CD4-positive, alpha-beta T cell treated with Interferon alpha-2 for 1 hour (primary cell): Measurements from ENCODE around the gene DECR2.
A peak's percentile ranks its signal among the peaks of the same experiment; 100 is the strongest.
"Not testable (repeated sequence)": the region's sequence is repeated elsewhere in the genome, so short reads cannot be mapped to it uniquely, and the experiment has no call there.

Experiments used
- DNase-seq, 2 donors: peaks; one replicate each; pipeline ENCODE4 v3.0.0-alpha.2; 2020 to 2022

DECR2 gene

DNA sequence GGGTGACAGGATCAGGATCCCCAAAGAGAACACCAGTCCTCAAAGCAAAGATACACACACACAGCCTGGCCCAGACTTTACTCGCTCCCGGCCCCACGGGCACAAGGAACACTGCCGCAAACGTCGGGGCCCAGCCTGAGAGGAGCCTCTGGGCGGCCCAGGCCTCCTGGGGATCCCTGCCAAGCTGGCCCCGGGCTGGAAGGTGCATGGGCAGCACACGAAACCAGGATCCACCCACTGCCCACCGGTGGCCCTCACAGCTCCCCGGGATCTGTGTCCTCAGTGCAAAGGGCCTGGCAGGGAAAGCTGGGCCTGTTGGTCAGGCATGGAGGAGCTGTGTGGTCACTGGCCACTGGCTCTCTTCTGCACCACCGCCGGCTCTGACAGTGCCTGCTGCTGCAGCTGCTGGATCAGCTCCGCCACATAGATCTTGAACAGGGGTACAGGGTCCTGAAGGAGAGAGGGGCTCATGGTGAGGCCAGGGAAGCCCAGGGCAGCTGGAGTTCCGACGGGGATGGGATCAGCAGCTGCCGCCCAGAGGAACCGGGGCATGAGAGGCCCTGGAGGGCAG, 34.3 kb upstream of the DECR2 start:
- DNase-seq, result no peak

DNA sequence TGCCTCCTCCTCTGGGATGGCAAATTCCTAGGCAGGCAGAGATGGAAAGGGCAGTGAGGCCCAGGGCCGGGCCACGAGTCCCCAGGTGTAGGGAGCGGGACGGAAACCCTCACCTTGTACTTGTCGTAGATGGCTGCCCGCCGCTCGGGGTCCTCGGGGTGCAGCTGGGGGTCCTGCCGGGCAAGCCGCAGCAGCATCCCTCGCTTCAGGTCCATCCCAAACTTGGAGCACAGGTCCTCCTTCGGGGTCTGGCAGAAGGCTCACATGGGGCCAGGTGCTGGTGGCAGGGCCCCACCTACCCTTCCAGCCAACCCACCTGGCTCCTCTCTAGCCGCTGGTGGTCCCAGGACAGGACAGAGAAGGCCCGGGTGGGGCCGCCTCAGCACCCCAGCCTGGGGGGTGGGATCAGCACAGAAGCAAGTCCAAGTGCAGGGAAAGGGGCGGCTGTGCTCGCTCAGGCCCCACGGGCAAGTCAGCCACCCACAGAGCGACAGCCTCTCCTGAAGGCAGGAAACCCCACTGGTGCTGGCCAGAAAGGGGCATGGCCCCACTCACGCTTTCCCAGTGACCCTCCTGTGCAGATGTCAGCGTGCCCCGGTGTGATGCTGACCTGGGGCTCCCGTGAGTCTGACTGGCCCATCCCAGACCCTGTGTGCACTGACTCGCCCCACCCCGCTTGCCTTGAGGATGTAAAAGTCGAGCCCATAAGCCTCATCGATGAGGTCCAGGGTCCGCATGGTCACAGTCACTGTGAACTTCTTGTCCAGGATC, 33.1 kb upstream of the DECR2 start:
- DNase-seq, result no peak

DNA sequence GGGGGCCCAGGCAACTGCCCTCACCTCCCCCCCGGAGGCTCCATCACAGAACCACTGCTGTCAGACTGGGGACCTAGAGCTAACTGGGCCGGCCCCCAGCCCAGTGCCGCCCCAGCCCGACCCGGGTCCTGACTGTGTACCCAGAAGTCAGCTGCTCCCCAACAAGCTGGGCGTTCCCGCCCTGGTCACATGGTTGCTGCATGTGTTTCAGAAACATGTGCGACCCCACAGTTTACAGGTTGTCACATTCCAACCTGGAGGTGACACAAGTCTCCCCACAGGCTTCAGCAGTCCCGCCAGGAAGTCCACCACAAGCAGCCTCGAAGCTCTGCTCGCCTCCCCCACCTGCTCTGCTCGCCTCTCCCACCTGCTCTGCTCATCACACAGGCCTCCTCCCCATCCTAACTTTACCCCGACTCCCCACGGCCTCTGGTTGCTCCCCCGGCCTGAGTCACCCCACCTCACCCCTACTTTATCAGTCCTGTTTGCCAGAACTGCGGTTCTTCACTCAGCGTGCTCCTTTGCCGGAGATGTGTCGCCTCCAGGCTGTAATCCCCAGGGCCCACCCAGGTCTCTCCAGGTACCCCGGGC, 32.3 kb upstream of the DECR2 start:
- DNase-seq, result no peak

DNA sequence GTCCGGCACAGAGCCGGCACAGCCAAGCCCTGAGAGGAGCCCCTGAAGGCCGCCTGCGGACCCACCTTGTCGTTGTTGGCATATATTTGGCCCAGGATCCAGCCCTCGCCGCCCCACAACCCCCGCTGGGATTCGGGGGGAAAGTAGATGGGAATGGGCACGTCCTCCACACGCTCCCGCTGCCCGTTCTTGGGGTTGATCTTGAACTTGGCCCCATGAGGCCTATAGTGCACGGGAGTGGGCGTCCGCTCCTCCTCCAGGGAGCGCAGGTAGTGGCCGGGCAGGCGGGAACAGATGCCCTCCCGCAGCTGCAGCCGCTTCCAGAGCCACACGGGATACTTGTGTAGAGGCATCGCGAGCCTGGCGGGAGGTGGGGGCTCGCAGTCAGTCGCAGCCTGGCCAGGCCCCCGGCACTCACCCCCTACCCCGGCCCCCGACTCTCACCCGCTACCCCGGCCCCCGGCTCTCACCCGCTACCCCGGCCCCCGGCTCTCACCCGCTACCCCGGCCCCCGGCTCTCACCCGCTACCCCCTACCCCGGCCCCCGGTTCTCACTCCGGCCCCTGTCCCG, 31.7 kb upstream of the DECR2 start:
- no peak for DNase-seq

DNA sequence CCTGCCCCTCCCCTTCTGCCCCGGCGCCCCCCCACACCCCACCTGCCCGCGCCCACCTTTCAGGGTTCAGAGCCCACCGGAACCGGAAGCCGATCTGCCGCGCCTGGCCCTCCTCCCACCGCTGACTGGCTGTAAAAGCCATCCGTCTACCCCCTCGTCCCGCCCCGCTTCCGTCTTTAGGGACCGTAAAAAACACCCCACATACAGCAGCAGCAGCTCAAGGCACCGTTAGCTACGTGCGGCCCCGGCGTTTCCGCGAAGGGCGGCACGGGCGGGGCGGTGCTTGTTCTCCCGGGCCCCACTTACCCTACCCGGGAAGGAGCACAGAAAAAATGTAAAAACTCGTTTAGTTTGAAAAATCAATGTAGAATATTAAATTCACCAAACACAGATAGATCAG, 31.2 kb upstream of the DECR2 start, which contains the start of gene MRPL28:
Gene MRPL28 (minus strand): TSS at position 96 of the 400 bp plus-strand sequence. CDS start 320 bp downstream, outside the sequence.
- DNase-seq, result peak; percentile 94

DNA sequence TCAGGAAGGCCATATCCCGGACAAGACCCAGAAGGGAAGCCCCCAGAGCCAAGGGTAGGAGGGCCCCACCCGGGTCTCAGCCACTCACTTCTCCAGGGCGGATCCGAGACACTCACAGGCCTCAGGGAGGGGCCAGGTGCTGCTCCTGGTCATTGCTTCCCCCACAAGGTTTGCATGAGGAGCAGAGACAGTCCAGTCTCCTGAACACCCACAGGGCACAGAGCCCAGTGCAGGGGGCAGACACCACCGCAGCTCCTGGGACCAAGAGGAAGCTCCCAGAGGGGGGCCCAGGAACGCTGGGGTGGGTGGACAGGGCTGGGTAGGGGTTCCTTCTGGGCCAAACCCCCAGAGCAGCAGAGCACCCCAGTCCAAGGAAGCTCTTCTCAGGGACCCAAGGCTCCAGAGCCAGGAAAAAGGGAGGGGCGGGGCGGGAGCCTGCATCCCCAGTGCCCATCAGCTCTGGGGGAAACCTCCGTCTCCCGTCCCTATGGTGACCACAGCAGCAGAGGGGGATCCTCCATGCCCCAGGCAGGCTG, 30.6 kb upstream of the DECR2 start:
- no peak for DNase-seq

DNA sequence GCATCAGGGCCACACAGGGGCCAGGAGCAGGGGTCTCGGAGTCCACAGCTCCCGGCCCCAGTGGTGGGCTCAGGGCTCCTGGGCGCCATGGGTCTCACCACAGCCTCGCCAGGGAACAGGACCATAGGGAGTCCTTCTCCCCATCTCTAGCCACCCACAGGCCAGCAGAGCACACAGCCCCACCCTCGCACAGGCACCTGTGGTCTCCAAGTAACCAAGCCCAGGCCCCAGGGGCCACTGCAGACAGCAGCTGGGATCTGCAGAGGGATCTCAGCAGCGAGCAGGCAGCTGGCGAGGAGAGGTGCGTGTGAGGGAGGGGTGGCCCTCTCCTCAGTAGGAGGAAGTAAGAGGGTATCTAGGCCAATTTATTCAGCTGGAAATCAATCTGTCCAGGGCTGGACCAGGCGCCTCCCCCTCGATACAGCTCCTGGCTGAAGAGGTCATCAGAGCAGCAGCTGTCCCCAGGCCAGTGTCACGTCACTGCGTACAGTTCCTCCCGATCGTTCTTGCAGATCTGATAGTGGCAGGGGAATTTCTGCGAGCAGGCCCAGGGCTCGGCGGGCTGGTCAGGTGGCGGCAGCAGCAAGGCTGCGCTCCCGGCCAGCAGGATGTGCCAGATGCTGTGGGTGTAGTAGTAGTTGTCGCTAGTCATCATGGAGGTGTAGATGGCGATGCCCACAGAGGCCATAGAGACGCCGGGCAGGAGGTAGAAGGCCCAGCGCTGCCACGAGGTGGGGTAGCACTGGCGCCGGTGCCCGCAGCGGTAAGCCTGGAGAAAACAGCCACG, 30.0 kb upstream of the DECR2 start:
- no peak for DNase-seq

DNA sequence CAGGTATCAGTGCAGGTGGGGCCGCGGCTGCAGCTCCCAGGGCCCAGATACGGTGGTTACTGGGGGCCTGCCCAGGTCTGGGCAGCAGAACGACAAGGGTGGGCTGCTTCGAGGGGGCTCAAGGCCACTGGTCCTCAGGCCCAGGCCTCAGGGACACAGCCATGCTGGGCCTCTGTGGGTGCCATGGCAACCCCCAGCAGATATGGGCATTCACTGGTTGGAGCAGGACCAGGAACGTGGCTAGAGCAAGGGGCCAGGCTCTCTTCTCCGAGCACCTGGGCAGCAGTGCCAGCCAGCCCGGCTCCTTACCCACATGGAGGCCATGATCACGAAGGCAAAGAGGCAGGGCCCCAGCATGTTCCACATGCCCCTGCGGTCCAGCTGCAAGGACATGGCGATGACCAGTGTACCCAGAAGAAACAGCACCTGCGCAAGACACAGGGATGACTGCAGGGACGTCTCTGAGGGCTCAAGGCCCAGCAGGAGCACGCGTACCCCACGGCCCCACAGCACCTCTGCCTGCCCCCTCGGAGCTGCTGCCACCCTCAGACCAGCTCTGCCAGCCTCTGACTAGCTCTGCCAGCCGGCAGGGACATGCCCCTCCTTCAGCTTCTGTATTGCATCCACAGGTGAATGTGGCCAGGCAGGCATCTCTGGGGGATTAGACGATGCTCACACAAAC, 29.2 kb upstream of the DECR2 start:
- DNase-seq, result no peak

DNA sequence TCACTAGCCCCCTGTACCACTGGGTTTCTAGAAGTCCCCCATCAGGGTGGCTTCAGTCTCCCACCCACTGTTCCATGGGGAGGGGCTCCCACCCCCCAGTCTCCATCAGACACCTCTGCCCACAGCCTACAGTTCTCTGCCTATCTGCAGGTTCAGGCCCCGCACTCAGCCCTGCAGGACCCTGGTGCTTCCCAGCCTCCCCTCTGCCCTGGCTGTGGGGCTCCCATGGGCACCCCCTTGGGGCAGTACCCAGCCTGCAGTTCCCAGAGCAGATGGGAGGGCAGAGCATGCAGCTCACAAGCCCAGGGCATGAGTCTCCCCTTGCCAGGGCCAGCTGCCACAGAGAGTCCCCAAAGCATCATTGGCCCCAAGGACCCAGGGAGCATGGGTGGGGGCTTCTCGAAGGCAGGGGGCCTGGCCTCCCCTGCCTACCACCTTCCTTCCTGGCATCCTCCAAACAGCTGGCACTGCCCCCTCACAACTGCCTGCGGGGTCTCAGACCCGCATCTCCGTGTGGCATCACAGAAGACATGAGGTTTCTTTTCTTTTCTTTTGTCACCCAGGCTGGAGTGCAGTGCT, 28.6 kb upstream of the DECR2 start:
- no peak for DNase-seq

DNA sequence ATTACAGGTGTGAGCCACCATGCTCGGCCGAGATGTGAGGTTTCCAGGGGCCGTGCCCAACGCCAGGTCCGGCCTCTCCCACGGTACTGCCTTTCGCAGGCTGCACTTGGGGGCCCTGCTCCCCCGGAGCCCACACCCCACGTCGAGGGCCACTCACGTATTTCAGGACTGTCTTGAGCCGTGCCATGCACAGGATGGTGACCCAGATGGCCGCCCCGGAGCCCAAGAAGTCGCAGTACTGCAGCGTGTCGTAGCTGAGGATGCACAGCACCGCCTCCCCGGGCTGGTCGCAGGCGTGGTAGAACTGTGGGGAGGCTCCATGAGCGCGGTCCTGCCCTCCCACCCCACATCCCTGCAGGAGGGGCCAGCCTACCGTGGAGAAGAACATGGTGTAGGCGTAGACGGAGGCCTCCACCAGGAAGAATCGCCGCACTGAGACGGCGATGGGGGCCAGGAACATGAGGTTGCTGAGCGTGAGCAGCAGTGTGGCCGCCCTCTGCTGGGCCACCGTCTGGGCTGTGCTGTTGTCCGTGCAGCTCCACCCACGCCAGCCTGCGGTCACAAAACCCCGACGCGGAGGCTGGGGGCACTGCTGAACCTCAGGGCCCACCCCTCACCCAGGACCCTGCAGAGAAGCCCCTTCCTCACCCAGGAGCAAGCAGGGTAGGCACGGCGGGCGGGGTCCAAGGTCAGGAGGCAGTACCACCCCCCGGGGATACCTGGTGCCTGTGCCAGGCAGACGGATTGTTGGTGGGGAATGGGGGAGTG, 27.7 kb upstream of the DECR2 start:
- DNase-seq, result no peak

DNA sequence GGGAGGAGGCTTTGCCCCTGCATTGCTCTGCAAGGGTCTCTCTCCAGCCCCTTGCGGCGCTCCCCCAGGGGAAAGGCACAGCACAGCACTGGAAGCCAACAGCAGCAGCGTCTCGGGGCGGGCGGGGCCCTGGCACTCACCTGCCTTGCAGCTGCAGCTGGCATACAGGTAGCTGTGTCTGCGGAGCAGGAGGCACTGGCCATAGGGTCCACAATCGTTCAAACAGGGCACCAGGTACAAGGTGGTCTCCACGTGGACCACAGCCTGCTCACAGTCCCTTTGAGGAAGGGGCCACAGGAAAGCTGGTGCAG, 27.1 kb upstream of the DECR2 start:
- no peak for DNase-seq

DNA sequence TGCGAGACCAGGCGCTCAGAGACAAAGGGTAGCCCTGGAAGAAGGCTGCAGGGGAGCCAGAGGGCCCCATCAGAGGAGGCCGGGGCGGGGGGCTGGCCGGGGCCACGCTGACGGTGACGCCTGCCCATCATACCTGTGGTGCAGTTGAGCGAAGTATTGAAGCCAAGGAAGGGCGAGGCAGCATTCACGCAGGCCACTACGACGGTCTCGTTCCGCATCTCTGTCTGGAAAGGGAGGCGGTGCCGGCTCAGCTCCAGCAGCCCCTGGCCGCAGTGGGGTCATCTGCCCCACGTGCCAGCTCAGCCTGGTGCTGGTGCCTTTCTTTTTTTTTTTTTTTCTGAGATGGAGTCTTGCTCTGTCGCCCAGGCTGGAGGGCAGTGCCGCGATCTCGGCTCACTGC, 26.5 kb upstream of the DECR2 start:
- no peak for DNase-seq

DNA sequence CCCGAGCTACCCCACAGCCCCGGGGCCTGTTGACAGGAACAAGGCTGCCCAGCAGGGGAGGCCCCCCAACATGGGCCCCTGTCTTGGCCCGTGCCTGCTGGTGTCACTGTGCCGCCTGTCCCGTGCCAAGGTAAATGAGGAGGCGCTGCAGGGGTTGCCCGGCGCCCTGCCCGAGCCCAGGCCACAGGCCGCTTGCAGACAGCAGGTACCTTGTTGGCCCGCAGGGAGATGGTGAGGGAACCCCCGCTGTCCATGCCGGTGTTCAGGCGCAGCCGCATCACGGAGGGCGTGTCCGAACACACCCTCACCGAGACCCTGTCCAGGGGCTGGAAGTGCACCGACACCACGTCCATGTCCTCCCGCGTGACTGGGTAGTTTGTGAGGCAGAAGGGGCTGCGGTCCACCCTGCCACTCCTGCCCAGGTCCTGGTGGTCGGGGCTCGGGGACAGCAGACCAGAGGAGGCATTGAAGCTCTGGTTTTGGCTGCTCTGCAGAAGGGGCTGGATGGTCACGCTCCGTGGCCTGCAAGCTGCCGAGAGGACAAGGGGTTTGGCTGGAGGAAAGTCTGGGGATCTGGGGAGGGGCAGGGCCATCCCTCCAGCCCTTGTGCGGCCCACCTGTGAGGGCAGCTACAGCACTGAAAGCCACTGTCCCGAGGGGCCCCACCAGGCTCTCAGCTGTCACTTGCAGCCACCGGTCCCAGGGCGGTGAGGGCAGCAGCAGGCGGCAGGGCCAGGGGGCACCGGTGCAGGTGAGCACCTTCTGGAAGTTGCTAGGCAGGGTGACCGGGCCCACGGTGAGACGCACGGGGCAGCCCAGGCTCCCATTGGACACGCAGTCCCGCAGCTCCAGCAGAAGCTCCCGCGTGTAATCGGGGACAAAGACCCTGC, 25.5 kb upstream of the DECR2 start:
- no peak for DNase-seq

DNA sequence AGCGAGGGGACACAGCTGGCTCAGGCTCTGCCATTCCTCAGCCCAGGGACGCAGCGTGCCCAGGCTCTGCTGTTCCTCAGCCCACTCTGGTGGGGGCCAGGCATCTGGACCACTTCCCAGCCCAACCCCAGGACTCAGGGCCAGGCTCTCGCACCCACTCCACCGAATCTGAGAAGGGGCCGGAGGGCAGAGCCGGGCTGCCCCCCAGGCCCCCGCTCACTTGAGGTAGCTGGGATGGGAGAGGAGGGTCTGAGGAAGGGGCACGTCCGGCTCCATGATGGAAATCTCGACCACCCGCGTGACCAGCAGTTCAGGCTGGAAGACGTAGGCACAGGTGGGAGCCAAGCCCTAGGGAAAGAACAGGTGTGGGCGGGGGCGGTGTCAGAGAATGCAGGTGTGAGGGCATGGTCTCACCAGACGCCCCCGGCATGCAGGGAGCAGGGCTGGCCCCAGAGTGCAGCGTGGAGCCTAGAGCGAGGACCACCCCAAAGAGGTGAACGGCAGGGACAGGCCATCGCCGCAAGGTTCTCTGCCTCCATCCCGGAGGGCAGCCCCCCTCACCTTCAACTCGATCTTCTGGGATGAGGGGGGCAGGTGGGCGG, 24.8 kb upstream of the DECR2 start:
- no peak for DNase-seq

DNA sequence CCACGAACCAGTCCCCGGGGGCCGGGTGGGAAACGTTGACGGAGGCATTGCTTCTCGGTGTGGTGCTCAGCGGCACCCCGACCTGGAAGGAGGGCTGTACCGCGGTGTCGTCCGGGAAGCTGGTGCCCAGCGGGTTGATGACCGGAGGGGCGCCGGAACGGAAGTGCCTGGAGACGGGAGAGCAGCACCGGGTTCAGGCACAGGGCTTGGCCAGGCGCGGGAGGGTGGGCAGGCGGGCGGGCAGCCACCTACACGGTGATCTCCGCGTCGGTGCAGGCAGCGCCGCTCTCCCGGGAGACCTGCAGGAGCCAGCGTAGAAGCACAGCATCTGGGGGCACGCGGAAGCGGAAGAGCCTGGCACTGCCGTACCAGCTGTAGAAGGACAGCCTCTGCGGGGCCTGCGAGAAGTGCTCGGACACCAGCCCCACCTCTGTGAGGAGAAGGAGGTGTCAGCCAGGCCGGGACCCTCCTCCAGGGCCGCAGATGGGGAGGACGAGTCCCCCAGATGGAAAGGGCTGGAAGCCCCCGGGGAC, 24.2 kb upstream of the DECR2 start:
- no peak for DNase-seq

DNA sequence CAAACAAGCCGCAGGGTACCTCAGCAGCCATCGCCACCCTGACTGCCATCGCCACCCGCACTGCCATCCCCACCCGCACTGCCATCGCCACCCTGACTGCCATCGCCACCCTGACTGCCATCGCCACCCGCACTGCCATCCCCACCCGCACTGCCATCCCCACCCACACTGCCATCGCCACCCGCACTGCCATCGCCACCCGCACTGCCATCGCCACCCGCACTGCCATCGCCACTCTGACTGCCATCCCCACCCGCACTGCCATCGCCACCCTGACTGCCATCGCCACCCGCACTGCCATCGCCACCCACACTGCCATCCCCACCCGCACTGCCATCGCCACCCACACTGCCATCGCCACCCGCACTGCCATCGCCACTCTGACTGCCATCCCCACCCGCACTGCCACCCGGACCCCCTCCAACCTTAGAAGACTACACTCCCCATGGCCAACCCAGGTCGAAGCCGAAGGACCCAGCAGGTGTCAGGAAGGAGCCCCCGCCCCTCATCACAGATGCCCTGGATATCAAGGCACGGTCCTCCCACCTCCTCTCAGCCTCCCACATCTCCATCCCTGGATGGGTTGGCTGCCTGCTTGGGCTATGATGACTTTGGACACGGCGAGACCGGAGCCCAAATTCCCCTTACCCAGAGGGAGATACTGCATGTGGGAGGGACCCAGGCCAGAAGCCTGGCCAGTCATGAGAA, 23.4 kb upstream of the DECR2 start:
- DNase-seq, result not testable (repeated sequence)

DNA sequence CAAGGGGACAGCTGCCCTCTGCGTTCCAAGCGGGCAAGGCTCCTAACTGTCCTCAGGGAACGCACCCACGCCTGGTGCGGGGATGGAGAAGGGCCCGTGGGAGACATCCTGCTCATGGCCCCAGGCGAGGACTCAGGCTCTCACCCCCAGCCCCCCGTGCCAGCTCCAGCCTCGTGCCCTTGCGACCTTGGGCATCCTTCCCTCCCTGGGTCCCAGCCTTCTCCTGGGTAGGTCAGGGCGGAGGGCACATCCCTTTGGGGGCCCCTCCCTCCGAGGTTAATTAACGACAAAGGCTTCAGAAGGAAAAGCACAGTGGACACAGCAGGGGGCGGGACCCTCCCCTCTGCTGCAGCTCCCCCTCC, 22.9 kb upstream of the DECR2 start:
- no peak for DNase-seq

DNA sequence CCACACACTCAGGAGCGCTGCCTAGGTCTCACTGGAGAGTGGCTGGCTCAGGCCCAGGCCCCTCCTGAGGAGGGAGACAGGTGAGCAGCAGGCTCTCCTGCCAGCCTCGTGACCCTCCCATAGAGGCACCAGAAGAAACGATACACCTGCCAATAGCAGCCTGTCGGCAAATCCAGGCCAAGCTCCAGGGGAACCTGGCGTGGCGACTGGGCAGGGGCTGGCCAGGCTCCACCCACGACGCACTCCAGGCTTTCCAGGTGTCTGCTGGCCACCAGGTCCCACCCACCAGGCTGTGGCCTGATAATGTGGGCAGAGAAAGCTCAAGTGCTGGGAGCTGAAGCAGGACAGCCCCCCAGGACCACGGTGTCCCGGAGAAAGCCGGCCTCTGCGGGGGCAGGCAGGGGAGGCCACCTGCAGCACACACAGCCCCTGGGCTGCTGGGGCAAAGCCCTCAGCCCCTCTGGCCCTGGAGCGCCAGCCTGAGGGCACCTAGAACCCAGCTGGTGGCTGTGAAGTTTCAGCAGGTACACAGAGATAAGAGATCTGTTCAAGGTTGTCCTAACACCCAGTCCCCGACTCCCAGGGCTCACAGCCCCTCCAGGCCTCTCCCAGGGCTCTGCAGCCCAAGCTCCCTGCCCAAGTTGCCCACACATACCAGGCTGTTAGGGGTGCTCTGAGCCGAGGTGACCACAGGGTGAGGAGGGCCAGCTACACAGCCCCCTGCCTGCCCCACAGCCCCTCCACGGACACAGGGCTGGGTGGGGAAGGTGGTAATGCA, 22.3 kb upstream of the DECR2 start:
- no peak for DNase-seq
